Activated CD4-positive, alpha-beta T cell treated with anti-CD3 and anti-CD28 coated beads for 36 hours (primary cell): ENCODE results near the gene KATNAL1. TPM values are rescaled to one million over a fixed set of nuclear protein-coding genes. Genes with fewer than 3 reads are reported as not detected.
"Not testable (repeated sequence)": the region's sequence is repeated elsewhere in the genome, so short reads cannot be mapped to it uniquely, and the experiment has no call there.

Source experiments
- ATAC-seq: fragments of 200-7000 bp; cut with Tn5 transposase; one replicate; pipeline ENCODE4 v1.10.0; 2021; ENCODE audit warnings: mild to moderate bottlenecking, moderate library complexity
- CTCF ChIA-PET: fragments of 350-600 bp; sonication (Branson Sonifier 250); formaldehyde crosslinking; loops from one replicate; lab custom pipeline; 2021; ENCODE audit warnings: antibody characterized with exemption; lab: Charles Lee
- POLR2A ChIA-PET: fragments of 350-600 bp; sonication (Branson Sonifier 250); formaldehyde crosslinking; loops from one replicate; lab custom pipeline; 2021; ENCODE audit warnings: antibody characterized with exemption, inconsistent platforms; lab: Charles Lee
- DNase-seq: peaks from one replicate; pipeline ENCODE4 v3.0.0-alpha.2; 2020
- H3K27ac Mint-ChIP-seq: one replicate; pipeline ENCODE4 v1.8.0; 2021; ENCODE audit warnings: mixed read lengths
- H3K27me3 Mint-ChIP-seq: one replicate; pipeline ENCODE4 v1.8.0; 2021; ENCODE audit warnings: mixed read lengths
- H3K36me3 Mint-ChIP-seq: one replicate; pipeline ENCODE4 v1.8.0; 2021; ENCODE audit warnings: low read depth, mixed read lengths
- H3K4me1 Mint-ChIP-seq: one replicate; pipeline ENCODE4 v1.8.0; 2021; ENCODE audit warnings: mixed read lengths
- H3K4me3 Mint-ChIP-seq: one replicate; pipeline ENCODE4 v1.8.0; 2021; ENCODE audit warnings: mild to moderate bottlenecking, moderate library complexity, mixed read lengths
- H3K9me3 Mint-ChIP-seq: one replicate; pipeline ENCODE4 v1.8.0; 2021; ENCODE audit warnings: low read depth, mixed read lengths
- intact Hi-C, 2 experiments: fragments of 100-400 bp; cut with DNase I in 1 of 2; cut with micrococcal nuclease in 1 of 2; formaldehyde crosslinking; loops; one replicate each; pipeline versions ENCODE4 v1.14.2 to v1.15.1; 2022 to 2024; cut with DNase I, micrococcal nuclease
- total RNA-seq, 2 experiments: library from RNA; stranded (reverse); gene quantifications; one replicate each; pipeline ENCODE4 v1.2.3, GENCODE V29; 2021

KATNAL1 gene
- total RNA-seq, 2 experiments from 2014 or later = 10.9 to 12.5 TPM

- POLR2A ChIA-PET, H3K27me3 Mint-ChIP-seq, intact Hi-C loops: not testable (repeated sequence)
Observed at GRCh38 chr13:30259149-30259733, 48.1 kb downstream of the KATNAL1 start.

GRCh38 chr13:30257468-30258099 is 49.8 kb downstream of the KATNAL1 start:
- intact Hi-C loops = no loop called here
- Mint-ChIP-seq H3K4me1 (peaks cover 22% of the 10 kb centered on the region), H3K4me3 (no peak overlapping the region), H3K27me3 (no peaks in the 10 kb centered on the region), H3K9me3 (no peaks in the 10 kb centered on the region), H3K27ac (no peak overlapping the region), H3K36me3 (no peaks in the 10 kb centered on the region)
- CTCF ChIA-PET = no interaction called here
- DNase-seq (no peak), ATAC-seq (no peak)
- POLR2A ChIA-PET = no interaction called here

More at GRCh38 chr13:30259149-30259733, 48.1 kb downstream of the KATNAL1 start:
- not testable (repeated sequence) for DNase-seq, H3K27ac Mint-ChIP-seq, H3K4me3 Mint-ChIP-seq, ATAC-seq, H3K9me3 Mint-ChIP-seq, H3K36me3 Mint-ChIP-seq
- H3K4me1 Mint-ChIP-seq = peaks cover 10% of the 10 kb centered on the region
- CTCF ChIA-PET = interaction anchor here (0.5 to 0.6 kb wide), 2 partner anchors 25 to 1654 kb away, joined by 3 read pairs; no protein-coding TSS in a partner anchor

- Mint-ChIP-seq H3K27me3 (no peaks in the 10 kb centered on the region), H3K9me3 (no peaks in the 10 kb centered on the region), H3K4me1 (peaks cover 25% of the 10 kb centered on the region), H3K36me3 (no peaks in the 10 kb centered on the region), H3K4me3 (no peak overlapping the region), H3K27ac (no peak overlapping the region)
- ChIA-PET POLR2A (no interaction called here), CTCF (no interaction called here)
- ATAC-seq = no peak
- intact Hi-C loops = no loop called here
- no peak for DNase-seq
Observed at GRCh38 chr13:30256713-30257467, 50.5 kb downstream of the KATNAL1 start.

DNA sequence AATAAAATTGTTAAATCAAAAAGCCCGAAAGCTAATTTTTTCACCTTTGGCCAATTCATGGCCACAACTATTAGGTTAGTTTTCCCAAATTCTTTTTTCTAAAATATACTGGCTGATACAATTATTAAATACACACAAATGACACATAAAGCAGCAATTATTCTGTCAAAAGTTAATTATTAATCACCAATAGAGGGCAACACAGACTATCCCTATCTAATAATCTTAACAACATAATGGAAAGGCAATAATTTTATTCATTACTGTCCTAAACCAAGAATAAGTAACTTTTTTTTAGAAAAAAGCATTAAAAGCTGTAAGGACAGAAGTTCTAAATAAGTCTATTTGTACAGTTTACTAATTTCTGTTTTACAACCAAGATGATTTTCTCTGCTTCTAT is 51.7 kb downstream of the KATNAL1 start:
- Mint-ChIP-seq H3K27ac (no peak overlapping the region), H3K9me3 (peaks cover 1% of the 10 kb centered on the region), H3K4me3 (no peak overlapping the region), H3K36me3 (no peaks in the 10 kb centered on the region), H3K4me1 (peaks cover 25% of the 10 kb centered on the region), H3K27me3 (no peaks in the 10 kb centered on the region)
- intact Hi-C loops = no loop called here
- DNase-seq (no peak), ATAC-seq (no peak)
- POLR2A ChIA-PET = no interaction called here
- CTCF ChIA-PET = interaction anchor here (1.1 kb wide), 1 partner anchor 51 kb away, joined by 4 read pairs; the partner anchor contains the start of gene KATNAL1

- ChIA-PET CTCF (interaction anchor here (0.5 to 1.3 kb wide), 2 partner anchors 11 to 139 kb away, joined by 3 to 5 read pairs; no protein-coding TSS in a partner anchor), POLR2A (interaction anchor here (0.7 kb wide), 1 partner anchor 92 kb away, joined by 3 read pairs; no protein-coding TSS in a partner anchor)
- Mint-ChIP-seq H3K36me3 (peaks cover 3% of the 10 kb centered on the region), H3K4me3 (no peak overlapping the region), H3K4me1 (peaks cover 22% of the 10 kb centered on the region), H3K27ac (peak overlapping the region; percentile 14), H3K27me3 (no peaks in the 10 kb centered on the region), H3K9me3 (peaks cover 4% of the 10 kb centered on the region)
- intact Hi-C loops = loop anchor here (1.0 to 2.0 kb wide), 4 partner anchors 30 to 118 kb away; partner anchors contain the start of gene KATNAL1 (in 1 of the 2)
- ATAC-seq (peak; percentile 53), DNase-seq (no peak)
Observed at GRCh38 chr13:30253830-30254229, 53.5 kb downstream of the KATNAL1 start.

GRCh38 chr13:30247406-30247805 is 59.9 kb downstream of the KATNAL1 start:
- H3K36me3 Mint-ChIP-seq = peaks cover 6% of the 10 kb centered on the region
- H3K27me3 Mint-ChIP-seq = no peaks in the 10 kb centered on the region
- H3K27ac Mint-ChIP-seq = no peak overlapping the region
- no peak for ATAC-seq
- H3K4me1 Mint-ChIP-seq = peaks cover 1% of the 10 kb centered on the region
- ChIA-PET CTCF (no interaction called here), POLR2A (interaction anchor here (0.6 kb wide), 1 partner anchor 700 kb away, joined by 3 read pairs; no protein-coding TSS in a partner anchor)
- peaks cover 5% of the 10 kb centered on the region for H3K9me3 Mint-ChIP-seq
- DNase-seq = no peak
- intact Hi-C loops = no loop called here
- no peak overlapping the region for H3K4me3 Mint-ChIP-seq

GRCh38 chr13:30241532-30241931 is 65.8 kb downstream of the KATNAL1 start:
- Mint-ChIP-seq H3K27ac (no peak overlapping the region), H3K9me3 (peaks cover 2% of the 10 kb centered on the region), H3K27me3 (no peaks in the 10 kb centered on the region), H3K4me1 (peaks cover 4% of the 10 kb centered on the region), H3K4me3 (no peak overlapping the region), H3K36me3 (peaks cover 3% of the 10 kb centered on the region)
- DNase-seq (no peak), ATAC-seq (no peak)
- POLR2A ChIA-PET = interaction anchor here (1.4 kb wide), 1 partner anchor 11 kb away, joined by 3 read pairs; no protein-coding TSS in a partner anchor
- CTCF ChIA-PET = interaction anchor here (0.9 to 2.1 kb wide), 2 partner anchors 10 to 16 kb away, joined by 3 to 8 read pairs; no protein-coding TSS in a partner anchor
- intact Hi-C loops = no loop called here

DNA sequence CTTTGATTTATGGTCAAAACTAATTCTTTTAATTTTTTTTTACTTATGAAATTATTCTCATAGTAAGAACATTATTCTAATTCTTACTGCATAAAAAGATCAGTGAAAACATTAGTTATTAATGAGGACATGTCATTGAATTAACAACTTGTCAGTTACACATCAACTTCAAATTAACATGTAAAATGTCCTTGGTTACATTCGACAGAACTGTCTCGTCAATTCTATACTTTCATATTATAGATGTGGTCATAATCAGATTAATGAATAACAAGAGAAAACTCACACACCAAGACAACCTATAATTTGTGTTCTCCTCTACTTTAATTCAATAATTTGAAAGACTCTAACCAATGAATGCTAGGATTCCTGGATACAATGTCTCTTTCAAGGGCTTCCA is 66.7 kb downstream of the KATNAL1 start:
- POLR2A ChIA-PET = no interaction called here
- CTCF ChIA-PET = interaction anchor here (1.5 kb wide), 1 partner anchor 108 kb away, joined by 3 read pairs; no protein-coding TSS in a partner anchor
- intact Hi-C loops = no loop called here
- Mint-ChIP-seq H3K27me3 (no peaks in the 10 kb centered on the region), H3K4me1 (peaks cover 4% of the 10 kb centered on the region), H3K27ac (no peak overlapping the region), H3K36me3 (peaks cover 3% of the 10 kb centered on the region), H3K4me3 (no peak overlapping the region), H3K9me3 (peaks cover 2% of the 10 kb centered on the region)
- no peak for DNase-seq
- no peak for ATAC-seq

DNA sequence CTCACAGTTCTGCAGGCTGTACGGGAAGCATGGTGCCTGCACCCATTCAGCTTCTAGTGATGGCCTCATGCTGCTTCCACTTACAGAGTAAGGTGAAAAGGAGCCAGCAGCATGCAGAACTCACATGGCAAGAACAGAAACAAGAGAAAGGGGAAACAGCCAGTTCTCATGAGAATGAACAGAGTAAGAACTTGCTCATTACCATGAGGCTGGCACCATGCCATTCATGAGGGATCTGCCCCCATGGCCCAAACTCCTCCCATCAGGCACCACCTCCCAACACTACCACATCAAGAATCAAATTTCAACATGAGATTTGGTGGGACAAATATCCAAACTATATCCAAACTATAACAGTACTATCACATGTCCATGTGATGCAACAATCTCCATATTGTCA is 72.1 kb downstream of the KATNAL1 start:
- ChIA-PET CTCF (interaction anchor here (0.6 to 1.6 kb wide), 4 partner anchors 9 to 77 kb away, joined by 3 to 7 read pairs (median 4); no protein-coding TSS in a partner anchor), POLR2A (no interaction called here)
- H3K27me3 Mint-ChIP-seq = no peaks in the 10 kb centered on the region
- H3K4me3 Mint-ChIP-seq = no peak overlapping the region
- intact Hi-C loops = no loop called here
- H3K36me3 Mint-ChIP-seq = peaks cover 6% of the 10 kb centered on the region
- no peaks in the 10 kb centered on the region for H3K9me3 Mint-ChIP-seq
- H3K4me1 Mint-ChIP-seq = no peaks in the 10 kb centered on the region
- no peak for DNase-seq
- no peak for ATAC-seq
- no peak overlapping the region for H3K27ac Mint-ChIP-seq

GRCh38 chr13:30234619-30235162 is 72.7 kb downstream of the KATNAL1 start:
- Mint-ChIP-seq H3K27ac (no peak overlapping the region), H3K4me1 (no peaks in the 10 kb centered on the region), H3K4me3 (no peak overlapping the region), H3K36me3 (peaks cover 6% of the 10 kb centered on the region), H3K9me3 (no peaks in the 10 kb centered on the region), H3K27me3 (no peaks in the 10 kb centered on the region)
- ATAC-seq (no peak), DNase-seq (no peak)
- CTCF ChIA-PET = interaction anchor here (0.6 to 1.6 kb wide), 6 partner anchors 9 to 78 kb away, joined by 3 to 7 read pairs (median 3); no protein-coding TSS in a partner anchor
- intact Hi-C loops = no loop called here
- POLR2A ChIA-PET = no interaction called here

- H3K4me3 Mint-ChIP-seq = no peak overlapping the region
- H3K36me3 Mint-ChIP-seq = peaks cover 40% of the 10 kb centered on the region
- DNase-seq (peak; percentile 22), ATAC-seq (peak; percentile 96)
- intact Hi-C loops = loop anchor here (1.0 to 10.0 kb wide), 5 partner anchors 20 to 520 kb away; no protein-coding TSS in a partner anchor
- POLR2A ChIA-PET = no interaction called here
- CTCF ChIA-PET = interaction anchor here (0.7 to 2.1 kb wide), 6 partner anchors 19 to 239 kb away, joined by 3 to 13 read pairs (median 3); no protein-coding TSS in a partner anchor
- H3K27ac Mint-ChIP-seq = peak overlapping the region; percentile 10
- no peaks in the 10 kb centered on the region for H3K27me3 Mint-ChIP-seq
- H3K4me1 Mint-ChIP-seq = peaks cover 10% of the 10 kb centered on the region
- peaks cover 10% of the 10 kb centered on the region for H3K9me3 Mint-ChIP-seq
Observed at GRCh38 chr13:30224732-30225131, 82.6 kb downstream of the KATNAL1 start.
